H1 (cell line): ENCODE data around the gene EIPR1. TPM values are rescaled to one million over a fixed set of nuclear protein-coding genes. Genes with fewer than 3 reads are reported as not detected.

Experiments used
- CTCF ChIA-PET: fragments of 300-600 bp; sonication (Branson Sonifier 250); formaldehyde crosslinking; loops from one replicate; lab custom pipeline; 2021; ENCODE audit not compliant: partially characterized antibody; lab: Charles Lee
- POLR2A ChIA-PET: fragments of 300-600 bp; sonication (Branson Sonifier 250); formaldehyde crosslinking; loops from one replicate; lab custom pipeline; 2021; ENCODE audit warnings: inconsistent platforms; ENCODE audit not compliant: partially characterized antibody; lab: Charles Lee
- DNase-seq, 2 experiments: peaks; one replicate each; pipeline versions ENCODE4 v3.0.0 to v3.0.0-alpha.2; 2010 to 2022; ENCODE audit warnings: low spot score in 2 of 2, low read depth in 1 of 2, mixed read lengths in 1 of 2
- FAIRE-seq: peaks from 2 replicates; lab custom pipeline; 2011; peaks lifted over from hg19 to GRCh38; lab: Jason Lieb, UNC
- H2AFZ ChIP-seq: 2 replicates; pipeline ENCODE4 v1.8.1; 2012; ENCODE audit warnings: low read length, inconsistent platforms
- H2AK5ac ChIP-seq: 2 replicates; pipeline ENCODE4 v1.6.1; 2013; ENCODE audit warnings: low read depth, low read length
- H2BK120ac ChIP-seq: replicated peaks from 2 replicates; pipeline ENCODE3; 2013; ENCODE audit warnings: low read depth, low read length, inconsistent platforms
- H2BK12ac ChIP-seq: 2 replicates; pipeline ENCODE4 v1.6.1; 2013; ENCODE audit warnings: low read depth, low read length
- H2BK15ac ChIP-seq: 2 replicates; pipeline ENCODE4 v1.6.1; 2013; ENCODE audit warnings: low read length
- H2BK20ac ChIP-seq: 2 replicates; pipeline ENCODE4 v1.6.1; 2013; ENCODE audit warnings: low read length
- H2BK5ac ChIP-seq: 2 replicates; pipeline ENCODE4 v1.6.1; 2013; ENCODE audit warnings: low read depth, low read length
- H3K14ac ChIP-seq: 2 replicates; pipeline ENCODE4 v1.6.1; 2013; ENCODE audit warnings: inconsistent platforms; ENCODE audit not compliant: insufficient read length
- H3K18ac ChIP-seq: 2 replicates; pipeline ENCODE4 v1.6.1; 2013; ENCODE audit warnings: low read length; ENCODE audit errors: extremely low read depth
- H3K23ac ChIP-seq: 2 replicates; pipeline ENCODE4 v1.6.1; 2013; ENCODE audit warnings: inconsistent platforms; ENCODE audit not compliant: insufficient read length
- H3K23me2 ChIP-seq: 2 replicates; pipeline ENCODE4 v1.6.1; 2013; ENCODE audit warnings: low read depth, low read length
- H3K27ac ChIP-seq: 2 replicates; pipeline ENCODE4 v1.6.1; 2011; ENCODE audit warnings: low read depth, low read length, inconsistent platforms
- H3K27me3 ChIP-seq, 4 experiments: replicated peaks in 1 of 4; 1 replicate in 1 of 4; 2 replicates in 3 of 4; pipeline versions ENCODE4 v1.6.1 to v1.8.1; 2011 to 2013; ENCODE audit warnings: low read length in 3 of 4, mild to moderate bottlenecking in 3 of 4, inconsistent platforms in 2 of 4, mixed read lengths in 2 of 4, moderate library complexity in 1 of 4; ENCODE audit not compliant: control insufficient read depth in 3 of 4, insufficient read depth in 3 of 4; ENCODE audit errors: extremely low read depth in 1 of 4
- H3K36me3 ChIP-seq, 4 experiments: 2 replicates each; pipeline versions ENCODE4 v1.6.1 to v1.8.1; 2011 to 2013; ENCODE audit warnings: mild to moderate bottlenecking in 4 of 4, low read length in 3 of 4, moderate library complexity in 2 of 4, control low read depth in 1 of 4, inconsistent platforms in 1 of 4; ENCODE audit not compliant: insufficient read depth in 4 of 4, control insufficient read depth in 2 of 4
- H3K4ac ChIP-seq: replicated peaks from 2 replicates; pipeline ENCODE3; 2013; ENCODE audit warnings: low read length, low read depth, mixed read lengths, inconsistent platforms; ENCODE audit not compliant: insufficient read length
- H3K4me1 ChIP-seq, 4 experiments: replicated peaks in 1 of 4; 1 replicate in 1 of 4; 2 replicates in 3 of 4; pipeline versions ENCODE4 v1.6.1 to v1.8.1; 2011 to 2013; ENCODE audit warnings: low read length in 3 of 4, inconsistent platforms in 2 of 4, mixed read lengths in 1 of 4; ENCODE audit not compliant: insufficient read depth in 4 of 4, control insufficient read depth in 3 of 4
- H3K4me2 ChIP-seq, 2 experiments: 2 replicates each; pipeline versions ENCODE4 v1.6.1 to v1.8.1; 2011 to 2013; ENCODE audit warnings: low read depth in 2 of 2, low read length in 2 of 2, control low read depth in 1 of 2, inconsistent platforms in 1 of 2, mild to moderate bottlenecking in 1 of 2; ENCODE audit not compliant: insufficient read depth in 1 of 2
- H3K4me3 ChIP-seq, 4 experiments: fragments of 200-600, 300-600 bp in 1 of 4; sonication (generic), shearing (Covaris generic), sonication (Bioruptor Twin) in 1 of 4; 2 replicates each; pipeline versions ENCODE4 v1.5.1 to v1.8.1; 2011 to 2016; ENCODE audit warnings: low read length in 4 of 4, low read depth in 3 of 4, control low read depth in 2 of 4, inconsistent platforms in 2 of 4, mild to moderate bottlenecking in 2 of 4, mixed read lengths in 1 of 4, moderate library complexity in 1 of 4; ENCODE audit not compliant: insufficient read depth in 2 of 4; ENCODE audit errors: extremely low read depth in 1 of 4
- H3K56ac ChIP-seq: replicated peaks from 2 replicates; pipeline ENCODE3; 2013; ENCODE audit warnings: low read depth, mild to moderate bottlenecking, mixed read lengths, low read length, inconsistent platforms; ENCODE audit not compliant: insufficient read length
- H3K79me1 ChIP-seq: 2 replicates; pipeline ENCODE4 v1.6.1; 2013; ENCODE audit warnings: low read depth, low read length, control low read depth
- H3K79me2 ChIP-seq, 2 experiments: 2 replicates each; pipeline versions ENCODE4 v1.6.1 to v1.8.1; 2012 to 2013; ENCODE audit warnings: low read length in 2 of 2, mild to moderate bottlenecking in 2 of 2, inconsistent platforms in 1 of 2; ENCODE audit not compliant: insufficient read depth in 2 of 2, control insufficient read depth in 1 of 2
- H3K9ac ChIP-seq, 4 experiments: replicated peaks in 1 of 4; 1 replicate in 1 of 4; 2 replicates in 3 of 4; pipeline versions ENCODE4 v1.6.1 to v1.8.1; 2011 to 2013; ENCODE audit warnings: low read depth in 3 of 4, low read length in 3 of 4, control low read depth in 2 of 4, mild to moderate bottlenecking in 2 of 4, moderate library complexity in 2 of 4, inconsistent platforms in 1 of 4; ENCODE audit errors: extremely low read depth in 1 of 4
- H3K9me3 ChIP-seq, 2 experiments: 2 replicates each; pipeline versions ENCODE4 v1.6.1 to v1.8.1; 2012 to 2013; ENCODE audit warnings: mild to moderate bottlenecking in 2 of 2, moderate library complexity in 2 of 2, control low read depth in 1 of 2, inconsistent platforms in 1 of 2, low read depth in 1 of 2, low read length in 1 of 2, mixed read lengths in 1 of 2; ENCODE audit not compliant: insufficient read depth in 2 of 2
- H4K20me1 ChIP-seq, 2 experiments: replicated peaks in 1 of 2; 2 replicates each; pipeline versions ENCODE3 to v1.8.1; 2011 to 2013; ENCODE audit warnings: inconsistent platforms in 2 of 2, low read length in 2 of 2, mild to moderate bottlenecking in 1 of 2; ENCODE audit not compliant: insufficient read depth in 2 of 2, control insufficient read depth in 1 of 2
- H4K5ac ChIP-seq: 2 replicates; pipeline ENCODE4 v1.6.1; 2013; ENCODE audit warnings: low read length, low read depth, mixed read lengths, inconsistent platforms; ENCODE audit not compliant: insufficient read length
- H4K8ac ChIP-seq: 2 replicates; pipeline ENCODE4 v1.8.0; 2013; ENCODE audit warnings: mild to moderate bottlenecking, moderate library complexity, low read length, inconsistent platforms; ENCODE audit not compliant: insufficient read depth; ENCODE audit errors: extremely low read depth
- H4K91ac ChIP-seq: replicated peaks from 2 replicates; pipeline ENCODE3; 2013; ENCODE audit warnings: low read length, mixed read lengths, inconsistent platforms; ENCODE audit not compliant: insufficient read length
- CREB1 ChIP-seq: IDR thresholded peaks from 2 replicates; pipeline ENCODE4 v1.6.1; 2012; ENCODE audit warnings: inconsistent platforms
- EP300 ChIP-seq, 2 experiments: IDR thresholded peaks; 1 replicate in 1 of 2; 2 replicates in 1 of 2; pipeline ENCODE4 v1.6.1; 2011 to 2012; ENCODE audit warnings: low read depth in 2 of 2, low read length in 2 of 2, mild to moderate bottlenecking in 2 of 2, borderline replicate concordance in 1 of 2, inconsistent platforms in 1 of 2, moderate library complexity in 1 of 2
- GABPA ChIP-seq: IDR thresholded peaks from 2 replicates; pipeline ENCODE4 v1.6.1; 2011; ENCODE audit warnings: mild to moderate bottlenecking, low read length, moderate library complexity, borderline replicate concordance; ENCODE audit not compliant: insufficient read depth
- HDAC6 ChIP-seq: IDR thresholded peaks from one replicate; pipeline ENCODE4 v1.7.1; 2012; ENCODE audit warnings: low read depth, mild to moderate bottlenecking, inconsistent platforms, low read length, moderate library complexity
- JUND ChIP-seq: IDR thresholded peaks from 2 replicates; pipeline ENCODE4 v1.6.1; 2011; ENCODE audit warnings: mild to moderate bottlenecking, improper control_type of control experiment, low read length
- NANOG ChIP-seq: IDR thresholded peaks from 2 replicates; pipeline ENCODE4 v1.6.1; 2011; ENCODE audit warnings: low read length, low read depth, mild to moderate bottlenecking, inconsistent platforms; ENCODE audit not compliant: insufficient read depth, poor library complexity, severe bottlenecking
- RBBP5 ChIP-seq: IDR thresholded peaks from 2 replicates; pipeline ENCODE4 v1.7.1; 2012; ENCODE audit warnings: low read depth, mild to moderate bottlenecking, inconsistent platforms, low read length, moderate library complexity, borderline replicate concordance
- TBP ChIP-seq: IDR thresholded peaks from 2 replicates; pipeline ENCODE4 v1.6.1; 2011; ENCODE audit warnings: low read depth, low read length, improper control_type of control experiment
- YY1 ChIP-seq: IDR thresholded peaks from 2 replicates; pipeline ENCODE4 v1.6.1; 2011; ENCODE audit warnings: low read depth, mild to moderate bottlenecking, low read length
- WGBS, 2 experiments: shearing (Covaris generic) in 1 of 2; methylation state at CpG; one replicate each; pipeline versions ENCODE4 v1.1.6 to v1.1.7; 2013 to 2015; ENCODE audit warnings: low lambda C conversion rate in 2 of 2, mixed read lengths in 2 of 2, inconsistent platforms in 1 of 2, low coverage in 1 of 2, missing lambda C conversion rate in 1 of 2; ENCODE audit not compliant: insufficient replicate concordance in 2 of 2, insufficient coverage in 1 of 2, insufficient read length in 1 of 2; ENCODE audit errors: extremely low coverage in 1 of 2, missing lambda C conversion rate in 1 of 2; 5-methylcytosine and 5-hydroxymethylcytosine counted together
- polyA plus RNA-seq, 7 experiments: library from polyadenylated mRNA; depleted of rRNA in 3 of 7; stranded (reverse) in 5 of 7; unstranded in 2 of 7; fragments of >200 nt in 5 of 7; fragments of 200-250 nt in 2 of 7; gene quantifications; 1 replicate in 5 of 7; 2 replicates in 1 of 7; 4 replicates in 1 of 7; pipeline versions ENCODE4 v1.2.1 to v1.2.3, GENCODE V29; 2011 to 2013; ENCODE audit warnings: missing spikeins in 2 of 7, mixed read lengths in 2 of 7
- total RNA-seq: library from RNA; stranded (reverse); fragmentation: NEBNext Ultra II Directional; extraction: Animal tissue kit (Norgen Biotek cat#: 25700); gene quantifications from 2 replicates; pipeline ENCODE4 v1.2.1, GENCODE V29; 2021

The EIPR1 gene
- total and polyA plus RNA-seq, 2 of the 8 experiments (the other 6 are each of a cell fraction or from before 2014, with no cell fraction given), result 26.3 to 56.4 TPM

DNA sequence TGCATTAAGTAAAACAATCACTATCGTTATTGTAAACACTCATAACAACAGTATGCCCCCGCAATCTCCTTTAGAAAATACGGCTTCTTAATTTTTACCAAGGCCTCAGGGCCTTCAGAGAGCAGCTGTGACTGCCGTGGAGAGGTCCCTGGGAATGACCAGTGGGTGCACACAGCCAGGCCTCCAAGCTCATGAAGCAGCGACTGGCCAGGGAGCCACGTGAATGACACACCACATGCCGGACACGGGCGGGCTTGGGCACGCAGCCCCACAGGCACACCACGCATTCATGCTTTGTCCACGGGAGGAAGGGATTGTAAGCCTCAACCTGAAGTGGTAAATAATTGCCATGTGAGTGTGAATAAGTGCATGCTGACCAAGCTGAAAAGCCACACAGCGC lies 121.0 kb downstream of the EIPR1 start:
- Histone ChIP-seq H2AK5ac (no peak overlapping the region), H2AFZ (no peak overlapping the region), H3K27me3 (no peaks in the 10 kb centered on the region; a peak in 1 of 7 replicates), H3K4me1 (peaks cover 0 to 4% (median 0%) of the 10 kb centered on the region in 4 experiments; a peak in 3 of 7 replicates), H2BK120ac (no peak overlapping the region), H3K23ac (no peak overlapping the region), H3K36me3 (no peaks in the 10 kb centered on the region; a peak in 1 of 8 replicates), H2BK15ac (no peak overlapping the region), H4K20me1 (peaks cover 0 to 5% of the 10 kb centered on the region in 2 experiments), H4K5ac (no peak overlapping the region), H3K79me1 (peaks cover 8% of the 10 kb centered on the region; the same call in 1 of the 2 replicates), H2BK5ac (no peak overlapping the region), H2BK20ac (no peak overlapping the region), H3K4ac (no peak overlapping the region), H2BK12ac (no peak overlapping the region), H4K8ac (no peak overlapping the region), H3K9ac (no peak overlapping the region), H3K79me2 (no peaks in the 10 kb centered on the region), H4K91ac (no peak overlapping the region), H3K23me2 (no peaks in the 10 kb centered on the region), H3K14ac (no peak overlapping the region), H3K4me2 (no peak overlapping the region), H3K4me3 (no peak overlapping the region), H3K18ac (no peak overlapping the region), H3K9me3 (no peaks in the 10 kb centered on the region), H3K56ac (no peak overlapping the region), H3K27ac (no peak overlapping the region)
- WGBS, 2 experiments, result 94% methylated on average over 13 of the region's 13 CpGs; no CpG with 5 or more reads in 1 of the 2 experiments
- CTCF ChIA-PET, result interaction anchor here (0.7 to 1.0 kb wide), 3 partner anchors 41 to 412 kb away, joined by 3 read pairs; no protein-coding TSS in a partner anchor
- POLR2A ChIA-PET, result interaction anchor here (0.6 kb wide), 1 partner anchor 8 kb away, joined by 3 read pairs; no protein-coding TSS in a partner anchor
- TF ChIP-seq YY1 (no peak), GABPA (no peak), TBP (no peak), NANOG (no peak), CREB1 (no peak), RBBP5 (no peak), EP300 (IDR thresholded peaks at IDR 0.05; ENCODE audit: borderline replicate concordance in 1 of 2, low read depth in 2 of 2, low read length in 2 of 2) (no peak), JUND (no peak), HDAC6 (no peak)
- DNase-seq (no peak), FAIRE-seq (no peak)
